NCI-H187 (cell line): Measurements from ENCODE around the gene TMOD1.
A peak's percentile ranks its signal among the peaks of the same experiment; 100 is the strongest.
"Not testable (repeated sequence)": the region's sequence is repeated elsewhere in the genome, so short reads cannot be mapped to it uniquely, and the experiment has no call there.

Source experiments
- DNase-seq, 2 experiments: peaks; one replicate each; lab custom pipeline; 2025; lab: John Stamatoyannopoulos, UW

Gene TMOD1

GRCh38 chr9:97501177-97501971 lies at the start of gene TMOD1:
Gene TMOD1, plus strand, starts transcription at chr9:97501666. Its CDS starts 22,523 bp downstream, at chr9:97524189.
- peak; percentile 1 to 21 for DNase-seq

GRCh38 chr9:97453573-97453972 lies 47.9 kb upstream of the TMOD1 start:
- DNase-seq, result not testable (repeated sequence)

- DNase-seq, result not testable (repeated sequence)
These were observed 44.6 kb upstream of the TMOD1 start for GRCh38 chr9:97456841-97457240.

DNA sequence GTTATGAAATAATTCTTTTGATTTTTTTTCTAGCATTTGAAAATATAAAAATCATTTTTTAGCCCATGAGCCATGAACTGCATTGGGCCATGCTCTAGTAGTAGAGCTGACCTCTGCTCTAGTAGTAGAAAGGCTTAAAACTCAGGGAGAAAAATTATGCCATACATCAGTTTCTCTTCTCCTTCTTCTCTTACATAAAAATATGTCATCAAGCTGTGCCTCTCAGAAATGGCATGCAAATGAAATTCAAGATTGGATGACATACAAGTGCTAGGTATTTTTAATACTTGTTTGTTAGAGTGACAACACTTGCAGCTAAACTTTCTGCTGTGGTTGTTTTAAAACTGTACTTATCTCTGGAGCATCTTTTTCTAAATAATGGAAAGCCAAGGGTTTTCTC lies 42.1 kb upstream of the TMOD1 start:
- DNase-seq, result no peak

- no peak for DNase-seq
These were observed 39.3 kb upstream of the TMOD1 start for GRCh38 chr9:97462159-97462558.

DNA sequence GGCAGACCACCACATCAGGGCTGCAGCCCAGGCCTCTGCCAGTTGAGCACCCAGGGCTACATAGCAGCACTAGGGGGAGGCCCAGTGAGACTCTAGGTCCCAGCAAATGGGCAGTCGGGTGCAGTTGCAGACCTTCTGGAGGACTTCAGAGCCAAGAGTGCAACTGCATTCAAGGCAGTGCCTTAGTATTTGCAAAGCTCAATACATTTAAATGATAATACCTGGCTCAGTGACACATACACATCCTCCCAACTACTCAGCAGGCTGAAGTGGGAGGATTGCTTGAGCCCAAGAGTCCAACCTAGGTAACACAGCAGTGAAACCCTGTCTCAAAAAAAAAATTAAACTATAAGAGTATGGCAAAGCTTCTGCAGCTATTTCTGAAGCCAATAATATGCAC lies 38.6 kb upstream of the TMOD1 start:
- no peak for DNase-seq

- peak in 1 of 2 experiments; percentile 19 for DNase-seq
These were observed 32.6 kb upstream of the TMOD1 start for GRCh38 chr9:97468658-97469448.

- DNase-seq, result no peak
These were observed 31.4 kb upstream of the TMOD1 start for GRCh38 chr9:97470076-97470475.

GRCh38 chr9:97473717-97474116 lies 27.7 kb upstream of the TMOD1 start:
- DNase-seq, result no peak

GRCh38 chr9:97474372-97474925 lies 27.0 kb upstream of the TMOD1 start:
- no peak for DNase-seq

DNA sequence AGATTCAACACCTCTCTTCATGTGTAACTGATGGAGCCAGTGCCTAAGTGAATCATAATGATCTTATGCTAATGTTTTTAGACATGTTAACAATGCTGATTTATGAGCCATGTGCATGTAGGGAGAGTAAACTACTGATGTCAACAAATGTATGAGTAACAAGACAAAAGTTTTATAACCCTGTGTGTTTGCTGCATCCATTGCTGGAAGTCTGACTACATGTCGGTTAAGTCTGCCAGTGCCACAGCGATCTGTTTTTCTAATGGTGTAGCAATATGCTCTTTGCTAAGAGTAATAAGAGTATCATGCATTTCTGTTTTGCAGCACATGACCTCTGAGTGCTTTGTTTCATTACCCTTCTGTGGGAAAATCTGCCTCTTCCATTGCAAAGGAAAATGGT lies 26.4 kb upstream of the TMOD1 start:
- no peak for DNase-seq

DNA sequence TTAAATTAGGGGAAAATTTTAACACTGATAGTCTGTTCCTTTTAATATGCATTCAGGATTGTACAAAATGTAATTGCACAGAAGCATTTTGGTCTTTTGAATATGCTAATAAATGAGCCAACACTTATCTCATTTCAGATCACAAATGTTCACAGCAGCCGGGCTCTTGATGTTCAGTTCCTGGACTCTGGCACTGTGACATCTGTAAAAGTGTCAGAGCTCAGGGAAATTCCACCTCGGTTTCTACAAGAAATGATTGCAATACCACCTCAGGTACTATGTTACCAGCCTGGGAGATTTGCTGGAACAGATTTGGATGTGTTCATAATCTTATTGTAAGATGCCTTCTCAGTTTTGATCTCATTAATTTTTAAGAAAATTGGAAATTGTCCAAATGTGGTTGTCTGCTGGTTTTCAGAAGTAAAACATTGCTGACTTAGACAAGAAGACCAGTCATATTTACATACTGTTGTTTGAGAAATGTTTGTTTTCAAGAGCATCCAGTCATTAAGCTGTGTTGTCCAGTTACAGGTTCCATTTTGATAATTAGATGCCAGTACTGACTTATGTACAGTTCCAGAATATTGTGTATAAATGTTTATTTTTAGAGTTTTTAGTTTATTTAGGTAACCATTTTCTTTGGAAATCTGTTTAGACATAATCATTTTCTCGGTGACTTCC lies 23.0 kb upstream of the TMOD1 start:
- DNase-seq, result no peak

GRCh38 chr9:97479496-97480159 lies 21.8 kb upstream of the TMOD1 start:
- no peak for DNase-seq

GRCh38 chr9:97480174-97480573 lies 21.3 kb upstream of the TMOD1 start:
- DNase-seq, result no peak

- no peak for DNase-seq
These were observed 20.7 kb upstream of the TMOD1 start for GRCh38 chr9:97480749-97481148.

GRCh38 chr9:97484134-97484533 lies 17.3 kb upstream of the TMOD1 start:
- DNase-seq, result no peak

DNA sequence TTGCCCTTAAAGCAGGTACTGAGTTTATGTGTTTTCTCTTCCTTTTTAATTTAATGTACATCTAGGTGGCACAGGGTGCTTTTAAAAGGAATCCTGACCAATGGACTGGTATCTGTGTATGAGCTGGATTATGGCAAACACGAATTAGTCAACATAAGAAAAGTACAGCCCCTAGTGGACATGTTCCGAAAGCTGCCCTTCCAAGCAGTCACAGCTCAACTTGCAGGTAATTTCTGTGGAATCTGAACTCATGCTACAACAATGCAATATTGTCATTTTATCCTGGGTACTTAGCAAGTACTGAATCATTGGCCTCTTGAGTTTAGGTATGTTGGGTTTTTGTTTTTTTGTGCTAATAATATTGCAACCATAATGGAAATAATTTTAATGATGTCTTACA lies 14.4 kb upstream of the TMOD1 start:
- DNase-seq, result no peak

DNA sequence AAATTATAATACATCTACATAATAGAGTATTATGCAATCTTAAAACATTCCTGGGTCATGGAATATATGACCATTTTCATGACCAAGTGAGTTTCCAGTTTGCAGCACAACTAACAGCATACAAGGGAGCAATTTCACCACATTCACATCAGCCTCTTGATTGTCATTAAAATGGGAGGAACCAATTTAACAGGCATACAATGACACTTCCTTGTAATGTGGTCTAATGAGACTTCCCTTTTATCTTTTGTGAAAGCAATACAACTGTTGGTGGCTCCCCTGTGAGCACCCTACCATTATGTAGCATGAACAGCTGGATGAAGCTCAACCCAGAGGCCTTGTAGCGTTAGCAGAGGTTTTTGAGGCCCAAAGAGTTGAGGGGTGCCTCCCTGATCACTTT lies 13.6 kb upstream of the TMOD1 start:
- no peak for DNase-seq

DNA sequence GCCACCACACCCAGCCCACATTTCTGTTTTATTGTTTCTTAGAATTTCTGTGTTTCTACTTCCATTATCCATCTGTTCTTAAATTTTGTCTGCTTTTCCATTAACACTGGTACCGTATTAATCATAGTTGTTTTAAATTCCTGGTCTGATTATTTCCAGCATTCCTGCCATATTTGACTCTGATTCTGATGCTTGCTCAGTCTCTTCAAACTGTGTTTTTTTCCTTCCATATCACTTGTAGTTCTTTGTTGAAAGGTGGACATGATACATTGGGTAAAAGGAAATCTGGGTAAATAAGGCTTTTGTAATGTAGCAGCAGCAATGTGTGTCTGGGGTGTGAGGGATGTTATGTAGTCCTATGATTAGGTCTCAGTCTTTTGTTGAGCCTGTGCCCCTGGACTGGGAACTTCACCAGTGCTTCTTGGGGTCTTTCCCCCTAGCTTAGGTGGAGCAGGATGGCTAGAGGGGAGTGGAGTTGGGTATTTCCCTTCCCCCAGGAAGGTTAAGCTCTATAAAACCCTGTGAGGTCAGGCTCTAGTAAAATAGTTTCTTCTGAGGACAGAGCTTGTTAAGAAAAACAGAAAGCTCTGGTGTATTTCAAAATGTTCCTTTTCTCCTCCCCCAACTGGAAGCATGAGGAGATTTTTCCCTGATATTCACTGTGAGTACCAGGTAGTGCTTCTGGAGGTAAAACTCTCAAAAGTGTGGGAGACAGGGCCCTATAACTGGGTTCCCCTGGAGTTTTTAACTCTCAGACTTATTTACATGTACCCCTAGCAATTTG lies 10.1 kb upstream of the TMOD1 start:
- DNase-seq, result no peak

- not testable (repeated sequence) for DNase-seq
These were observed 3.7 kb upstream of the TMOD1 start for GRCh38 chr9:97497558-97498375.
